ENCODE measurements around the gene CCP110. TPM values are rescaled to one million over a fixed set of nuclear protein-coding genes. Genes with fewer than 3 reads are reported as not detected.

Gene CCP110
- total RNA-seq, 2 experiments from 2014 or later: 24.2 to 25.8 TPM

GRCh38 chr16:19589106-19589505, 65.4 kb downstream of the CCP110 start:
- intact Hi-C loops (cut with micrococcal nuclease): no loop called here
- ChIA-PET POLR2A (no interaction called here), CTCF (interaction anchor here (1.1 kb wide), 5 partner anchors 12 to 318 kb away, joined by 3 read pairs; no protein-coding TSS in a partner anchor)
- DNase-seq (no peak), ATAC-seq (no peak)
- TF ChIP-seq, protein P1, sequence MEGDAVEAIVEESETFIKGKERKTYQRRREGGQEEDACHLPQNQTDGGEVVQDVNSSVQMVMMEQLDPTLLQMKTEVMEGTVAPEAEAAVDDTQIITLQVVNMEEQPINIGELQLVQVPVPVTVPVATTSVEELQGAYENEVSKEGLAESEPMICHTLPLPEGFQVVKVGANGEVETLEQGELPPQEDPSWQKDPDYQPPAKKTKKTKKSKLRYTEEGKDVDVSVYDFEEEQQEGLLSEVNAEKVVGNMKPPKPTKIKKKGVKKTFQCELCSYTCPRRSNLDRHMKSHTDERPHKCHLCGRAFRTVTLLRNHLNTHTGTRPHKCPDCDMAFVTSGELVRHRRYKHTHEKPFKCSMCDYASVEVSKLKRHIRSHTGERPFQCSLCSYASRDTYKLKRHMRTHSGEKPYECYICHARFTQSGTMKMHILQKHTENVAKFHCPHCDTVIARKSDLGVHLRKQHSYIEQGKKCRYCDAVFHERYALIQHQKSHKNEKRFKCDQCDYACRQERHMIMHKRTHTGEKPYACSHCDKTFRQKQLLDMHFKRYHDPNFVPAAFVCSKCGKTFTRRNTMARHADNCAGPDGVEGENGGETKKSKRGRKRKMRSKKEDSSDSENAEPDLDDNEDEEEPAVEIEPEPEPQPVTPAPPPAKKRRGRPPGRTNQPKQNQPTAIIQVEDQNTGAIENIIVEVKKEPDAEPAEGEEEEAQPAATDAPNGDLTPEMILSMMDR (IDR thresholded peaks at IDR 0.05): no peak
- Mint-ChIP-seq H3K27ac (peak overlapping the region; percentile 61), H3K36me3 (ENCODE audit: low read depth) (peaks cover 17% of the 10 kb centered on the region), H3K27me3 (no peaks in the 10 kb centered on the region), H3K9me3 (no peaks in the 10 kb centered on the region), H3K4me1 (ENCODE audit: low read depth) (peaks cover 13% of the 10 kb centered on the region), H3K4me3 (no peak overlapping the region)

DNA sequence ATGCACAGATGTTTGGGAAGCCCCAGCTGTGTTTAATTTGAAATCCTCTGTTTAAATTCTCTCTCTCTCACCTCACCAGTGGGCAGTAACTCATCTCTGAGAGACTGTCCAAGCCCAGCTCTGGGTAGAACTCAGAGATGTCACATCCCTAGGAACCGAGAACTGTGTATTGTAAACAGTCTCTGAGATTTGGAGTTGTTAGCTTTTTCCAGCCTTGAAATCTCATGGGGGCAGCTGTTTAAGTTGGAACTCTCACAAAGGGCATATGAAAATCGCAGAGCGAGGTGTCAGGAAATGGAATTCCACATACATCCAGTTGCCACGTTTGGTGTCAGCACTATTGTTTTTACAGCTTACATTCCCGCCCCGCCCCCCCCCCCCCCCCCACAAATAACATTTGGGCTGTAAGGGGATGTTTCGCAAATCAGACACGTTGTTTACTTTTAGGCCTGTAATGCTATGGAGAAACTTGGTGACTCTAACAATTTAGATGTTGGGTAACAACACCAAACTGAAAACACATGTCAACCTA, 66.1 kb downstream of the CCP110 start:
- peaks cover 18% of the 10 kb centered on the region for H3K36me3 Mint-ChIP-seq (ENCODE audit: low read depth)
- no peaks in the 10 kb centered on the region for H3K27me3 Mint-ChIP-seq
- H3K27ac Mint-ChIP-seq: no peak overlapping the region
- no peaks in the 10 kb centered on the region for H3K9me3 Mint-ChIP-seq
- intact Hi-C loops (cut with micrococcal nuclease): no loop called here
- H3K4me1 Mint-ChIP-seq (ENCODE audit: low read depth): peaks cover 12% of the 10 kb centered on the region
- ChIA-PET POLR2A (no interaction called here), CTCF (interaction anchor here (1.1 kb wide), 5 partner anchors 12 to 318 kb away, joined by 3 read pairs; no protein-coding TSS in a partner anchor)
- no peak overlapping the region for H3K4me3 Mint-ChIP-seq
- DNase-seq (no peak), ATAC-seq (no peak)
- TF ChIP-seq, protein P1 (IDR thresholded peaks at IDR 0.05): no peak

DNA sequence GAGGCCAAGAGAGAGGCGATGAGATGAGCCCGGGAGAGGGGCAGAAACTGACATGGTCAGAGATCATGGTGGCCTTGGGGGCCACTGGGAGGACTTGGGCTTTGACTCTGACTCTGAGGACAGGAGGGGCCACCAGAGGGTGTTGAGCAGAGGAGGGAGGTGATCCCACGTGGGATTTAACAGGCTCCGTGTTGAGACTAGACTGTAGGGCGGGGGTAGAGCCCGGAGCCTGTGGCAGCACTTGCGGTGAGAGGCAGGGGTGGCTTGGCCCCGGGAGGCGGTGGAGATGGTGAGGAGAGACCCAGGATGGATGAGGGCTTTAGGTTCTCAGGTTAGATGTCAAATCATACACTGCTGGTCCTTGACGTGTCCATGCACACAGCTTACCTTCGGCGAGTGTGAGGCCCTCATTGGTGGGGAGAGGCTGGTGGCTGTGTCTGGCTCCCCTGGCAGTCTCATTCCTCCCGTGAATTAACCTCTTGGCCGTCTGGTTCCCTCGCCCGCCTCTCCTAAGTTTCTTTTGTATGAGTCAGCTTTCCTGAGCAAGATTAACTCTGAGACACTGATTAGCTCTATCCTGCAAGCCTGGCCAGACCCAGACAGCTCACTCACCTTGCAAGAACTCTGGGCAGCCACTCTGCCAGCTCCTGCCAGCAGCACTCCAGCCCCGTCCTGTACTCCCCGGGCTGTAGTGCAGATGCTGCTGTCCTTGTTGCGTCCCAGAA, 71.5 kb downstream of the CCP110 start:
- Mint-ChIP-seq H3K27me3 (no peaks in the 10 kb centered on the region), H3K4me3 (no peak overlapping the region), H3K4me1 (ENCODE audit: low read depth) (no peaks in the 10 kb centered on the region), H3K36me3 (ENCODE audit: low read depth) (peaks cover 15% of the 10 kb centered on the region), H3K9me3 (no peaks in the 10 kb centered on the region), H3K27ac (no peak overlapping the region)
- intact Hi-C loops (cut with micrococcal nuclease): no loop called here
- POLR2A ChIA-PET: no interaction called here
- TF ChIP-seq, protein P1 (IDR thresholded peaks at IDR 0.05): no peak
- CTCF ChIA-PET: interaction anchor here (3.2 kb wide), 1 partner anchor 11 kb away, joined by 8 read pairs; no protein-coding TSS in a partner anchor
- DNase-seq (no peak), ATAC-seq (no peak)

DNA sequence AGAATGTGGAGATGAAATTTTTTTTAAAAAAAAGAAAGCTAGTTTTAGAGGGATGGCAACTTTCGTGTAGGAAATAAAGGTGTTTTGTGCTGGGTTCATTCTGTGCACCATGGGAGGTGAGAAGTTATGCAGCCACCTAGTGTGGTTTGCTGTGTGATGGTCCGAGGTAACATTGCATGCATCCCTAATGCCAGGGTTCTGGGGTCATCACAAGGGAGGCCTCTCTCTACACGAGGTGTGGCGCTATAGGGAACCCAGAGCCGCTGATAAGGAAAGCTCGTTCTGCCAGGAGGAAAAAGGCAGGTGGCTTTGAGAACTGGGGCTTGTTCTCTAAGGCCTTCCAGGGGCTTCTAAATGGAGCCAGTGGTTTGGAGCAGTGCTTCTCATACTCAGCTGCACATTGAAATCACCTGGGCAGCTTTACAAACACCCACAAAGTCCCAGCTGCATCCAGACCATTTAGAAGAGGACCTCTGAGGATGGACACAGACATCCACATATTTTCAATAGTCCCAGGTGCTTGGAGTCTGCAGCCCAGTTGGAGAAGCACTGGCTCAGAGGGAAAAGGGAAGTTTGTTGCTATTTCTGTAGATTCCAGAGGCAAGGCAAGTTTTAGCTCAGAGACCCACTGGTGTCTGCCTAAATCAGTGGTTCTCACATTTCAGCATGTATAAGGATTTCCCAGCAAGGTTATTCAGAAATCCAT, 75.2 kb downstream of the CCP110 start:
- ChIA-PET CTCF (interaction anchor here (1.0 to 4.9 kb wide), 5 partner anchors 13 to 308 kb away, joined by 3 to 56 read pairs (median 3); no protein-coding TSS in a partner anchor), POLR2A (interaction anchor here (0.8 kb wide), 1 partner anchor 288 kb away, joined by 3 read pairs; no protein-coding TSS in a partner anchor)
- H3K4me3 Mint-ChIP-seq: no peak overlapping the region
- no peaks in the 10 kb centered on the region for H3K4me1 Mint-ChIP-seq (ENCODE audit: low read depth)
- intact Hi-C loops (cut with micrococcal nuclease): no loop called here
- no peaks in the 10 kb centered on the region for H3K9me3 Mint-ChIP-seq
- no peaks in the 10 kb centered on the region for H3K27me3 Mint-ChIP-seq
- ATAC-seq: no peak
- H3K36me3 Mint-ChIP-seq (ENCODE audit: low read depth): peaks cover 18% of the 10 kb centered on the region
- H3K27ac Mint-ChIP-seq: no peak overlapping the region
- TF ChIP-seq, protein P1 (IDR thresholded peaks at IDR 0.05): no peak
- DNase-seq: no peak
